GM18519 (cell line): Measurements from ENCODE around the gene UNC5B.

Source experiments
- ATAC-seq: cut with Tn5 transposase; IDR thresholded peaks from one replicate; pipeline ENCODE4 v1.9.1; 2021; ENCODE audit warnings: mild to moderate bottlenecking, moderate library complexity; ENCODE audit not compliant: unreplicated experiment, low FRiP score

Gene UNC5B

DNA sequence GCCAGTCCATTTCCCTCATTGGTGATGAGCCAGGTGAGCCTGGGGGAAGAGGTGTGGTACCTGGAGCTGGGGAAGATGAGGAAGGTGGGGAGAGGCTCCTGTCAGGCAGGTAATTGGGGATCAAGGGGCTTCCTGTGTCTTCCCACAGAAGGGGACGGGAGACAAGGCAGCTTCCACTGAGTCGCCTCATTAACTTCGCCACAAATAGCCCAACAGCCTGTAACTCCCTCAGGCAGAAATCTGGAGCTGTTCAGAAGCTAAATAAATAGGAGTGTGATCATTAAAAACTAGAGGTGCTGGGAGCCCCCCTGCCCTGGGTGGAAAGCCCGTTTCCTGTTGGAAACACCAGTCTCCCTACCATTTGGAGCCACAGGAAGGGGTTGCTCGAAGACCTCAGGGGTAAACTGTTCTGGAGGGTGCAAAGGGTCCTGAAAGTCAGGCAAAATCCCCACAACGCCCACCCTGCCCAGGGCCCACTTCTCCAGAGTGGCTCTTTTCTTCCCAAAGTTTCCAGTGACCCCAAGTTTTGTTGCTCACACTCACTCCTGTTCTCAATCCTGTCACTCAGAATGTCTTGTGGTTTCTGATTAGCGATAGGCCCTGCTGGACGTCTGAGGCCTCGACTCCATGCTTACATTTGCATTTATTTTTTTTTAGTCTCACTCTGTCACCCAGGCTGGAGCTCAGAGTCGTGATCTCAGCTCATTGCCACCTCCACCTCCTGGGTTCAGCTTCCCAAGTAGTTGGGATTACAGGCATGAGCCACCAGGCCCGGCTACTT, 25.7 kb downstream of the UNC5B start:
- no peak for ATAC-seq

DNA sequence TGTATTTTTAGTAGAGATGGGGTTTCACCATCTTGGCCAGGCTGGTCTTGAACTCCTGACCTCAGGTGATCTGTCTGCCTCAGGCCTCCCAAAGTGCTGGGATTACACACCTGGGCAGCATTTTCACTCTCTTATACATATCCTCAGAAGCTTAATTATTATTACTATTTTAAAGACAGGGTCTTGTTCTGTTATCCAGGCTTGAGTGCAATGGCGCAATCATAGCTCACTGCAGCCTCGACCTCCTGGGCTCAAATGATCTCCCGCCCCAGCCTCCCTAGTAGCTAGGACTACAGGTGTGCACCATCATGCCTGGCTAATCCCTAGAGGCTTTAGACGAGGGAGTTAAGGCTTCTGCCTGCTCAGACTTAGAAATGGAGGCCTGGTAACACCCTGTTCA, 26.3 kb downstream of the UNC5B start:
- ATAC-seq, result no peak

DNA sequence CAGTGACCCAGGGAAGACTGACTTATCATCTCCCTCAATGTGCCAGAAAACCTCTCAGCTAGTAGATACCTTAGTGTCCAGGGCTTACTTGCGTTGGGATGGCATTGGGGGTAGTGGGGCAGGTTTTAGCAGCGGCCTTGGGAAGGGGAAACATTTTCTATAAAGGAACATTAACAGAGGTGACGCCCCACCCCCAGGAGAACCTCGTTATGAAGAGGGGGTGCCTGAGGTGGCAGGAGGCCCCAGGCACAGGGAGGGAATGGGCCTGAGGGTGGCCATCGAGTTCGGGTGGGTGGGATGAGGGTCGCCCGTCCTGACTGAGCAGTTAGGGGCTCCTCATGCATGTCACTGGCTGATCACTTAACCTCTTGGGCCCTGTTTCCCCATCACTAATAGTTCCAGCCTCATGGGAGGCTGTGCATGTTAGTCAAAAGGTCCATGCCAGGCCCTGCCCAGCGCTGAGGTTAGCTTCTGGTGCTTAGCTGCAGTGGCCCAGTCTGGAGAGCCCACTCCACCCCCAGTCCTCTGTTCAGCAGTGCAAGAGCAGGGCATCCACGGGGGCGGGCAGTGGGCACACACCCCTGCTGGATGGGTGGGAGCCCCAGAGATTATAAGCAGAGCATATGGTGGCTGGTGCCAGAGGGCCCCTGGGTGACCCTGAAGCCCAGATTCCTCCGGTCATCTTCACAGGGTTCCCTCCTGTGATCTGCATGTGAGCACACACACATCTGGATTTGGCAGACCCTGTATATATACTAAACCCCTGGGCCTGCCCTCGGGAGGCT, 27.0 kb downstream of the UNC5B start:
- no peak for ATAC-seq

- ATAC-seq, result no peak
These were observed 27.8 kb downstream of the UNC5B start for GRCh38 chr10:71239946-71240795.

DNA sequence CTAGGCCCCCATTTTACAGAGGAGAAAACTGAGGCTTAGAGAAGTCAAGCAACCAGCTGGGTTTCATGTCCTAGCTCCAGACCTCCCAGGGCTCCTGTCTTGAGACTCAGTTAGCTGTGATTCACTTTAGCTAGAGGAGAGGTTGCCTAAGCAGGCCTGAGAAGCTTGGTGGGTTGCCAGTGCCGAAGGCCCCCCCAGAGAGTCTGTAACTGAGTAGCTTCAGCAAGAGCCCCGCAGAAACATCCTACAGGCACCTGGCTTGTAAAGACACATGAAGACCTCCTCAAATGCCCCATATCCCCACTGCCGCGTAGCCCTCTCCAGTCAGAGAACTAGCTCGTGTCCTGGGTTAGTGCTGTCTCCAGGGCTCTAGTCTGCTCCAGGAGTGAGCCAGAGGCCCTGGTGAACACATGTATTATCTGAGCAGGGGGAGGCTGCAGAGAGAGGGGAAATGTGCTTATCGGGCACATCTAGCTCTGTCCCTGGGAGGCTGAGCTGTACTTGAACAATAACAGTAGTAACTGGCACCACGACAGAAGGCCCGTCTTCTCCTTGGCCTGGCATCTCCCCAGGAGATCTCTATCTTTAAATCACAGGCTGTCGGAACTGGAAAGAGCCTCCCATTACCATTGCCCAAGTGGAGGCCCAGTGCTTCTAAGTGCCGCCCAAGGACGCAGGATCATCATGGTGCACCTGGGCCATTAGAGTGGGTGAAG, 28.9 kb downstream of the UNC5B start:
- ATAC-seq, result no peak

GRCh38 chr10:71241830-71242621, 29.7 kb downstream of the UNC5B start:
- no peak for ATAC-seq

DNA sequence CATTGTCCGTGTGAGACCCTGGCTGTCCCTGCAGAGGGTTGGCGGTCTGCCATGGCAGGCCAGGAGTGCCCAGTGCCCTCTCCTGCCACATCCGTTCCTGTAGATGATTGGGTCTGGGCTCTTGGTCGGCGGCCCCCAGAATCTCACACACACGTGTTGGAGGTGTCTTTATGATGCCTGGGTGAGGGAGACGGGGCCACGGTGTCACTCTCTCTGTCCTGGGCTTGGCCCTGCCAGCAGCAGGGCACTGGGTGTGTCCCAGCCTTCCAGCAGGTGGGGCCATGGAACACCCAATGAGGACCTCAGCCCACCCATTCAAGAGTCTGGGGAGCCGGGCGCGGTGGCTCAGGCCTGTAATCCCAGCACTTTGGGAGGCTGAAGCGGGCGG, 30.2 kb downstream of the UNC5B start:
- no peak for ATAC-seq

DNA sequence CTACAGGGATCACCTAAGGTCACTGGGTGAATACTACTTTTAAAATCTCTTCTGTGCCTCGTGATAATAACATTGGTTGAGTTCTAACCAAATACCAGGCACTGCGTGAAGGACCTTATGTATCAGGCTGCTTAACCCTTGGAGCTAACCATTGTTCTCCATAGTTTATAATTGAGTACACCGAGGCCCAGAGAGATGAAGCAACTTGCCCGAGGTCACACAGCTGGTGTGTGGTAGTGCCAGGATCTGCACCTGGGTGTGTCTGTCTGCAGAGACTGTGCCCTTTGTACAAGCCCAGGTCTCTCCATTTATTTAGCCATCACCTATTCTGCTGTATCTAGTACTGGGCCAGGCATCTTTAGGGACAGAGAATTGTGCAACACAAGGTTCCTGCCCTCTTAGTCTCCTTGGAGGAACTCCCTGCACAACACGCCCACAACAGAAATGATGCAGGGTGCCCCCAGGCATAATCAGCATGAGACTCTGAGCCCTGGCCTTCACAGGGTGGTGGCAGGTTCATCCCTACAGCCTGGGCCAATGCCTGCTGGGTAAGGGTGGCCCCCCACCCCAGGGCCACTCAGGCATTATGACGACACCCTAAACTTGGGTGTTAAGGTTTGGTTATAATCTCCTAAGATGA, 31.5 kb downstream of the UNC5B start:
- ATAC-seq, result no peak

- ATAC-seq, result no peak
These were observed 32.4 kb downstream of the UNC5B start for GRCh38 chr10:71244431-71245419.

GRCh38 chr10:71245420-71246325, 33.3 kb downstream of the UNC5B start:
- no peak for ATAC-seq

DNA sequence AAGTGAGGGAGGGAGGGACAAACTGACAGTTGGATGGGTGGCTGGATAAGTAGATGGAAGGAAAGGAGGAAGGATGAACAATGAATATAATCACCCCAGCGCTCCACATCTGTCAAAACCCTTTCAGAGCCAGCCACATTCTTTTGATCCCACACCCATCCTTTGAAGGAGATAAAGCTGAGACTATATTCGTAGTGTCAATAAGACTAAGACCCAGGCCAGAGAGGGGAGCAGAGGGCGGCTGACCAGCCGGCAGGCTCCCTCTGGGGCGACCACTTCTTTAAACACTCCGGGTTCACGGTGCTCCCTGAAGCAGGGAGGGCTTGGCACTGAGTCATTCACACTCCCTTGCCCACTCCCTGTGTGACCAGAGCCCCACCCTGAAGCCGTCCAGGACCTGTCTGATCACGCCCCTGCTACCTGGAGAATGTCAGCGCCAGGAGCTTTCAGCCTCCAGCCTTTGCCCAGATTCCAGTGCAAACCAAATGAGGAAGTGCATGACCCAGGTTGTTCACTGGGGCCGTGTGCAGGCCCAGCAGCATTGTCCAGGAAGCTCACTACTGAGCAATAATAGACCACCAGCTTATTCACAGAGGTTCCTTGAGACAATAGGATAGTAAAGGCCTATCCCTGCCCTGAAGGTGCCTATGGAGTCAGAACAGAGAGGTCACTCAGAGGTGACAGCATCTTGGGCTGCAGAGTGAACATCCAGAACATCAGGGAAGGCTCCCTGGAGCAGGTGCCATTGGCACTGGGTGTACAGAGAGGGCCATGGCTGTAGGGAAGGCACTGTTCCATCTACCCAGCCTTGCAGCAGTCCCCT, 34.4 kb downstream of the UNC5B start:
- ATAC-seq, result no peak

DNA sequence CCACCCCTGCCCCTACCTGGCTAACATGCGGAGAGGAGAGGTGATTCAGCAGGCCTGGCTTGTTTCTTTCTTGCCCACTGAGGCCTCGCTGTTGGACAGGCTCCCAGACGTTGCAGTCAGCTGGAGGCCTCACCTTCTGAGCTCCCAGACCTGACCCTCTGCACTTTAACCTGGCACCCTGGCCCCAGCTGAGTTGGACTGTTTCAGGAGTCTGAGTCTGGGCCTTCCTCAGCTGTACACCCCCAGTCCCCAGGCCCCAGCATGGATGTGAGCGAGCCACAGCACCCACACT, 35.0 kb downstream of the UNC5B start:
- ATAC-seq, result no peak

DNA sequence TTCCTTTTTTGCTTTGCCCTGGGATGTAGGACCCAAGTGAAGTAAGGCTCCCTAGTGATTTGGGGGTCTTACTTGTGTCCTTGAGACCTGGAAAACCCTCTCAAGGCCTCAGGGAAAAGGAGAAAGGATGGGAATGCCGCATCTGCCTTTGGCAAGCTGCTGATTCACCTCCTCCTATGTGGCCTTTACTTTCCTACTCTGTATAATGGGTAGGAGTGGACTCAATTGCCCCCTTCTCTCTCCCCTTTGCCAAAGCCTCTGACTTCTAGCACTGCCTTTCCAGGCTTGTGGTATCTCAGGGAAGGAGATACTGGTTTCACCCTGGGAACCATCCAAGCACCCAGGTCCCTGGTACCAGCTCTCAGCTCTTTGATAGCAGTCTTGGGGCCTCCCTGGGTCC, 35.4 kb downstream of the UNC5B start:
- no peak for ATAC-seq

GRCh38 chr10:71248210-71248609, 35.8 kb downstream of the UNC5B start:
- ATAC-seq, result no peak

- no peak for ATAC-seq
These were observed 37.6 kb downstream of the UNC5B start for GRCh38 chr10:71249996-71250395.

GRCh38 chr10:71250405-71250804, 38.0 kb downstream of the UNC5B start:
- ATAC-seq, result no peak
